AG09319 (cell line): ENCODE data around the gene PRG3.
A peak's percentile ranks its signal among the peaks of the same experiment; 100 is the strongest.

ENCODE experiments used
- DNase-seq: peaks from one replicate; pipeline ENCODE4 v3.0.0-alpha.2; 2010; ENCODE audit warnings: low read depth; ENCODE audit errors: extremely low read depth
- TF ChIP-seq, protein P1 (sequence below): IDR thresholded peaks from 2 replicates; pipeline ENCODE4 v1.5.1; 2011; ENCODE audit warnings: low read depth, mild to moderate bottlenecking, inconsistent platforms, low read length, moderate library complexity

The PRG3 gene

DNA sequence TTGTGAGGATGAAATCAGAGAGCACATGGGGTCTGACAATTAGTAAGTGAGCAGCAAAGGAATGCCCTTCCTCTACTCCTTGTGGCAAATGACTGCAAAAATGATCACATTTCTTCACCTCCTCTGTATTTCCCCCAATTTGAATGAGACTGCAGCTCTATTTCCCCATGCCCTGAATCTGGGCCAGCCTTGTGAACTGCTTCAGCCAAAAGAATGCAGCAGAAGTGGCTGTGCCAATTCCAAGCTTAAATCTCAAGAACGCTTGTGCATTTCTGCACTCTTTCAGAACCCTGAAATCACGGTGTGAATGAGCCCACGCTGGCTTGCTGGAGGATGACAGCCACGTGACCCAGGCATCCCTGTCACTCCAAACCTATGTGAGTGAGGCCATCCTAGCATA is 36.1 kb upstream of the PRG3 start:
- TF ChIP-seq, protein P1, sequence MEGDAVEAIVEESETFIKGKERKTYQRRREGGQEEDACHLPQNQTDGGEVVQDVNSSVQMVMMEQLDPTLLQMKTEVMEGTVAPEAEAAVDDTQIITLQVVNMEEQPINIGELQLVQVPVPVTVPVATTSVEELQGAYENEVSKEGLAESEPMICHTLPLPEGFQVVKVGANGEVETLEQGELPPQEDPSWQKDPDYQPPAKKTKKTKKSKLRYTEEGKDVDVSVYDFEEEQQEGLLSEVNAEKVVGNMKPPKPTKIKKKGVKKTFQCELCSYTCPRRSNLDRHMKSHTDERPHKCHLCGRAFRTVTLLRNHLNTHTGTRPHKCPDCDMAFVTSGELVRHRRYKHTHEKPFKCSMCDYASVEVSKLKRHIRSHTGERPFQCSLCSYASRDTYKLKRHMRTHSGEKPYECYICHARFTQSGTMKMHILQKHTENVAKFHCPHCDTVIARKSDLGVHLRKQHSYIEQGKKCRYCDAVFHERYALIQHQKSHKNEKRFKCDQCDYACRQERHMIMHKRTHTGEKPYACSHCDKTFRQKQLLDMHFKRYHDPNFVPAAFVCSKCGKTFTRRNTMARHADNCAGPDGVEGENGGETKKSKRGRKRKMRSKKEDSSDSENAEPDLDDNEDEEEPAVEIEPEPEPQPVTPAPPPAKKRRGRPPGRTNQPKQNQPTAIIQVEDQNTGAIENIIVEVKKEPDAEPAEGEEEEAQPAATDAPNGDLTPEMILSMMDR = no peak
- no peak for DNase-seq

DNA sequence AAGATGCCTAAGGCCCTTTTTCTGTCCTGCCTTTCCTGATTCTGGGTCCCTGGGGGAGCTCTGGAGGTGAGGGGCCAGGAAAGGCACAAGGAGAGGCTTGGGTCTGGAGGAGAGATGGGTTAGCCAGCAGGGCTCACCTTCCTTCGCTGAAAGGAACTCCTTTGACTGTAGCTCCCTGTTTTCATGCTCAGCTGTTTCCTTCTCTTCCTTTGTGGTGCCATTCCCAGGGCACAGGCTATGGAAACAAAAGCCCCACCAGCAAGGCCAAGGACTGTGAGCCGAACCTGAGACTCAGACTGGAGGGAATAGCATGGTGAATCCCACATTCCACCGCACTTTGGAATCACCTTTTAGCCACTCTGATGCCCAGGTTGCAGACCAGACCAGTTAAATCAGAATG is 35.5 kb upstream of the PRG3 start:
- TF ChIP-seq, protein P1 = no peak
- no peak for DNase-seq

DNA sequence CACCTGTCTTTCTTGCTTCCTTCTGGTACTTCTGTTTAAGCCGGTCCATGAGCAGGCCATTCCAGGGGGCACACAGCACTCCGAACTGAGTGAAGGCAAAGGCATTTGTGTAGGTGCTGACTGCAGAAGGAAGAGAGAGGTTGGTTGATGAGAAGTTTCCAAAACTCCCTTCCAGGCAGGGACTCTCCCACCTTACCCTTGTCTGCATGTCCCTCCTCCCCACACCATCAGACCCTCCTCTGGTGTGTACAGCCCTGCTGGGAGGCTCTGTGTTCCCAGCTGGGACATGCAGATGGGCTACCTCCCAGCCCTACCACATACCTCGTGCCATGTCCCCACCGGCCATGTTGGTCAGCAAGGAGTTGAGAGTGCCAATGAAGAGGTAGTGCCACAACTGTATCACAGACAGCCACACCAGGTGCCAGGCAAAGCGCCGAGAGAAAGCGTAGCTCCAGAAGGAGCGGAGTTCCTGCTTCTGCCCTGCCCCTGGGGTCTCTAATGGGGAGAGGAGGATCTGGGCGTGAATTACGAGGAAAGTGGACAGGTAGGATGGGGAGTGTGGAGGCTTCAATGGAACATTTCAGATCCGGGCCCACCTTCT is 33.8 kb upstream of the PRG3 start:
- no peak for DNase-seq
- TF ChIP-seq, protein P1 = no peak

DNA sequence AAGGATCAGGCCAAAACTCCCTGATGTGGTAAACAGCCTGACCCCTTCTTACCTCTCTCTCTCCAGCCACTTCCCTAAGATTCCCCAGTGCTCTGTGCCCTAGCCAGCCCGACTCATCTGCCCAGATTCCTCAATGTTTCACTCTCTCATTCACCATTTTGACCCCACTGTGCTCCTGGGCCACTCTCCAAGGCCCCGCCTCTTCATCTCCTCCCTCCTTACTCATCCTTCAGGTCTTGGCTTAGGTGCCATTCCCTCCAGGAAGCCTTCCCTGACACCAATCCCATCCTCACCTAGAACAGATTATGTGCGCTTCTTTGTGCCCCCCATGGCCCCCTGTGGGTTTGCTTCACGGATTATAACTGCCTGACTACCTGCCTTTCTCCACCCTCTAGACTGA is 32.7 kb upstream of the PRG3 start:
- DNase-seq = no peak
- TF ChIP-seq, protein P1 = no peak

DNA sequence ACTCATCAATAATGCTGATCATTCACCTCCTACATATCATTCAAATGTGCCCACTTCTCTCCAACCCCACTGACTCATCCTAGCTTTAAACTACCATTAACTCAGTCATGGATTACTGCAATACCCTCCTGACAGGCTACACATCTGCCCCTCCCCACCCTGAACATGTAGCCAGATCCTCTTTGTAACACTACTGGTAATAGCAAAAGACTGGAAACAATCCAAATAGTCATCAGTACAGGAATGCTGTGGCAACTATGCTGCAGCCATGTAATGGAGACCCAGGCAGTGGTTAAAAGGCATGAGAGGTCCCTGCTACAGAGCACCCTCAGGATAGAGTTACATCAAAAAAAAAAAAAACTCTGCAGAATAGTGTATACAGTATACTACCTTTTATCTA is 29.3 kb upstream of the PRG3 start:
- TF ChIP-seq, protein P1 = no peak
- peak; percentile 75 for DNase-seq

DNA sequence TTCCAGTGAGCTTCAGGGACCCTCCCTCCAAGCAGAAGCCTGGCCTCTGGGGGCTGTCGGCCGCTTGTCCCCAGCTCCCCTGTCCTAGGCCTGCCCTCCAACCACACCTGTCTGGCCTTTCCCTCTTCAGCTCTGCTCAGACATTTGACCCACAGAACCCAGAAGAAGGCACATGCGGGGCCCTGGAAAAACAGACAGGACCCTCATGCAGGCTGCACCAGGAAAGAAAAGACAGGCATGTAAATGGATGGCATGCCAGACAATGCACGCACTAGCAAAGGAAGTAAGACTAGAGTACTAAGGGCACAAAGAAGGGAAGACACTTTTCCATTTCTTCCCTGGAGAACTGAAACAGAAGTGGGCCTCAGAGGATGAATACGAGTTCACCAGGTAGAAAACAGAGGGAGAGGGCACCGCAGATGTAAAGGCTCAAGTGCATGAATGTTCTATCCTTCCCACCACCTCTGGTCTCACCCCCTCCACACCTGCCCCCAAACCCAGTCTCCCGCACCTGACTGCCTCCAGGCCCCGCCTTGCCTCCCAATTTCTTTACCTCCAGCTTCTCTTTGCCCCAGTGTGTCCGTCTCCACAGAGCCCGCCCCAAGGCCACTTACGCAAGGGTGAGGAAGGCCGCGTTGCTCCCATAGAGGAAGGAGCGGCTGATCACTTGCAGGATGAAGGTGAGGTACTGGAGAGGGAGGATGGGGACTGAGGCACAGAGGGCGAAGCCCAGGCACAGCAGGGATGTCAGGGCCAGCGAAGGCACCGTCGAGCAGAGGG is 28.6 kb upstream of the PRG3 start:
- TF ChIP-seq, protein P1 = no peak
- DNase-seq = no peak

DNA sequence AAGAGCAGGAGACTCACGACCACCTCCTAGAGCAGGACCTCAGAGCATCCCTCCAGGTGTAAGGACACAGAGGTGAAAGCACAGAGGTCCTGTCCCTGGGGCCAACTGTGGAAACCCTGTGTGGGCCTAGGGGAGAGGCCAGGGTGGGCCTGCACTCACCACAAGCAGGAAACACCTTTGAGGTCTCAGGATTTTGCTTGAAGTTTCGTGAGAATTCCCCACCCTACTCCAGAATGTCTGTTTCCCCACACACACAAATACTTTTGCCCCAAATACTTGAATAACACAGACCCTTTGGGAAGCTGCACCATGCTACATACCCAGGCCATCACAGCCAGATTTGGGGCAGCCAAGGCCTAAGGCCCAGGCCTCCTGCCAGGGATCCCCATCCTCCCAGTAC is 27.8 kb upstream of the PRG3 start:
- DNase-seq = no peak
- TF ChIP-seq, protein P1 = no peak
